Measurements from ENCODE around the gene LST1.

The LST1 gene

GRCh38 chr6:31619805-31620585 lies 33.9 kb downstream of the LST1 start:
- DNase-seq (ENCODE audit: low read depth, low spot score) = peak; percentile 99

- no peak for DNase-seq (ENCODE audit: low read depth, low spot score)
These were observed 34.7 kb downstream of the LST1 start, which contains the start of gene PRRC2A for GRCh38 chr6:31620586-31621319. TSS of gene PRRC2A (plus strand) at chr6:31620715. CDS start at chr6:31622790, 2,075 bp downstream.

GRCh38 chr6:31621320-31621939 lies 35.4 kb downstream of the LST1 start:
- peak; percentile 21 for DNase-seq (ENCODE audit: low read depth, low spot score)

- peak; percentile 44 for DNase-seq (ENCODE audit: low read depth, low spot score)
These were observed 35.9 kb downstream of the LST1 start for GRCh38 chr6:31621991-31622390.

- DNase-seq (ENCODE audit: low read depth, low spot score) = peak; percentile 11
These were observed 36.6 kb downstream of the LST1 start for GRCh38 chr6:31622684-31623091.

GRCh38 chr6:31624070-31624469 lies 38.0 kb downstream of the LST1 start:
- no peak for DNase-seq (ENCODE audit: low read depth, low spot score)

GRCh38 chr6:31626952-31627351 lies 40.9 kb downstream of the LST1 start:
- DNase-seq (ENCODE audit: low read depth, low spot score) = no peak

- no peak for DNase-seq (ENCODE audit: low read depth, low spot score)
These were observed 41.7 kb downstream of the LST1 start for GRCh38 chr6:31627690-31628287.

GRCh38 chr6:31629014-31629413 lies 42.9 kb downstream of the LST1 start:
- DNase-seq (ENCODE audit: low read depth, low spot score) = no peak

- DNase-seq (ENCODE audit: low read depth, low spot score) = no peak
These were observed 44.3 kb downstream of the LST1 start for GRCh38 chr6:31630177-31630934.

- no peak for DNase-seq (ENCODE audit: low read depth, low spot score)
These were observed 45.1 kb downstream of the LST1 start for GRCh38 chr6:31631209-31631608.

- no peak for DNase-seq (ENCODE audit: low read depth, low spot score)
These were observed 45.7 kb downstream of the LST1 start for GRCh38 chr6:31631681-31632278.

- DNase-seq (ENCODE audit: low read depth, low spot score) = no peak
These were observed 46.3 kb downstream of the LST1 start for GRCh38 chr6:31632279-31632946.

GRCh38 chr6:31633447-31633846 lies 47.4 kb downstream of the LST1 start:
- no peak for DNase-seq (ENCODE audit: low read depth, low spot score)

- no peak for DNase-seq (ENCODE audit: low read depth, low spot score)
These were observed 48.1 kb downstream of the LST1 start for GRCh38 chr6:31634131-31634530.

GRCh38 chr6:31634969-31635575 lies 49.0 kb downstream of the LST1 start:
- DNase-seq (ENCODE audit: low read depth, low spot score) = no peak

GRCh38 chr6:31636698-31637596 lies 50.9 kb downstream of the LST1 start:
- no peak for DNase-seq (ENCODE audit: low read depth, low spot score)

Data from astrocyte of the hippocampus (primary cell).